Omental fat pad (tissue), 4 donors: ENCODE data around the gene SMC3. TPM values are rescaled to one million over a fixed set of nuclear protein-coding genes. Genes with fewer than 3 reads are reported as not detected.

Experiments
- ATAC-seq: fragments of 150-250 bp; one replicate; pipeline ENCODE4 v1.9.1; 2016; ENCODE audit warnings: mild to moderate bottlenecking, moderate library complexity; ENCODE audit not compliant: low FRiP score
- DNase-seq: peaks from one replicate; pipeline ENCODE4 v3.0.0-alpha.2; 2019; ENCODE audit warnings: low spot score
- total RNA-seq, 4 donors: library from RNA; depleted of rRNA; stranded (reverse); fragments of >200 nt; gene quantifications; one replicate each; pipeline ENCODE4 v1.1.0, GENCODE V29; 2016
- TF ChIP-seq, protein P1 (sequence below), 3 donors: fragments of 450-650 bp; IDR thresholded peaks; one replicate each; pipeline ENCODE4 v1.5.1; 2016 to 2017; ENCODE audit warnings: antibody characterized with exemption in 3 of 3, mild to moderate bottlenecking in 3 of 3, moderate library complexity in 2 of 3

The SMC3 gene
- total RNA-seq, 4 donors from 2014 or later: 19.6 to 32.0 (median 25.2) TPM

DNA sequence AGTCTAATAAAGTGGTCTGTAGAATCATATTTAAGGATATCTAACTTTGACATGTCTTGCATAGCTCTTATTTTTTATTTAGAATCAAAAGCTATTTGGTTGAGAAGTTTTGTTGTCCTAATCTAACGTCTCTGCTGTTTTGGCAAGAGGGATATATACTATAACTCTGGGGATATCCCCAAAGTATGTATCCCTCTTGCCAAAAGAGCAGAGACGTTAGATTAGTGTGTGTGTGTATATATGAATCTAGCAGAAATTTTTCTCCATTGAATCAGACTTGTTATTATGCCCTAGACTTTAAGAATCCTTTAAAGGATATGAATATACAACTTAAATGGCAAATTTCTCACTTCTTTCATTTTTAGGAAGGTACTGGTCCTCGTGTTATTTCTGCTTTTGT lies 9.6 kb downstream of the SMC3 start:
- DNase-seq (no peak), ATAC-seq (no peak)
- TF ChIP-seq, protein P1, sequence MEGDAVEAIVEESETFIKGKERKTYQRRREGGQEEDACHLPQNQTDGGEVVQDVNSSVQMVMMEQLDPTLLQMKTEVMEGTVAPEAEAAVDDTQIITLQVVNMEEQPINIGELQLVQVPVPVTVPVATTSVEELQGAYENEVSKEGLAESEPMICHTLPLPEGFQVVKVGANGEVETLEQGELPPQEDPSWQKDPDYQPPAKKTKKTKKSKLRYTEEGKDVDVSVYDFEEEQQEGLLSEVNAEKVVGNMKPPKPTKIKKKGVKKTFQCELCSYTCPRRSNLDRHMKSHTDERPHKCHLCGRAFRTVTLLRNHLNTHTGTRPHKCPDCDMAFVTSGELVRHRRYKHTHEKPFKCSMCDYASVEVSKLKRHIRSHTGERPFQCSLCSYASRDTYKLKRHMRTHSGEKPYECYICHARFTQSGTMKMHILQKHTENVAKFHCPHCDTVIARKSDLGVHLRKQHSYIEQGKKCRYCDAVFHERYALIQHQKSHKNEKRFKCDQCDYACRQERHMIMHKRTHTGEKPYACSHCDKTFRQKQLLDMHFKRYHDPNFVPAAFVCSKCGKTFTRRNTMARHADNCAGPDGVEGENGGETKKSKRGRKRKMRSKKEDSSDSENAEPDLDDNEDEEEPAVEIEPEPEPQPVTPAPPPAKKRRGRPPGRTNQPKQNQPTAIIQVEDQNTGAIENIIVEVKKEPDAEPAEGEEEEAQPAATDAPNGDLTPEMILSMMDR (IDR thresholded peaks at IDR 0.05): no peak

DNA sequence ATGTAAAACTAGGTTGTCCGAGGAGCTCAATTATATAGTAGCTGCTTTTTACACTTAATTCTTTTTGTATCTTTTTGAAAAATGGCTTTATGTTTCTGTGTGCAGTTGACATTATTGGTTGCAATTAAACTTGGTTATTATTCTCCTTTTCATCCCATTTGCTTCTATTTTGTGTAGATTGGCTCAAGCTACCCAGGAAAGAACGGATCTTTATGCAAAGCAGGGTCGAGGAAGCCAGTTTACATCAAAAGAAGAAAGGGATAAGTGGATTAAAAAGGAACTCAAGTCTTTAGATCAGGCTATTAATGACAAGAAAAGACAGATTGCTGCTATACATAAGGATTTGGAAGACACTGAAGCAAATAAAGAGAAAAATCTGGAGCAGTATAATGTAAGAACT lies 16.5 kb downstream of the SMC3 start:
- DNase-seq (no peak), ATAC-seq (no peak)
- TF ChIP-seq, protein P1 (IDR thresholded peaks at IDR 0.05): no peak

DNA sequence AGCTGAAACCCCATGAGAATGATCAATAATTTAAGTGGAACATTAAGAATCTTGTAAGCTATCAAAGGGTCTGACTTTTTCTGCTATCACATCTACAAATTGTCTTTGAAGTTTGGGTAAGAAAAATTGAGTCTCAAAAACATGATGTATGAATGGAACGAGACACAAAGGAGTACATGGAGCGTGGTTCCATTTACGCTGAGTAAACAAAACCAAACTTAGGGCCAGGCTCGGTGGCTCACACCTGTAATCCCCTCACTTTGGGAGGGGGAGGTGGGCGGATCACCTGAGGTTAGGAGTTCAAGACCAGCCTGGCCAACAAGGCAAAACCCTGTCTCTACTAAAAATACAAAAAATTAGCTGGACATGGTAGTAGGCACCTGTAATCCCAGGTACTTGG lies 24.3 kb downstream of the SMC3 start:
- DNase-seq: no peak
- ATAC-seq: no peak
- TF ChIP-seq, protein P1 (IDR thresholded peaks at IDR 0.05): no peak

DNA sequence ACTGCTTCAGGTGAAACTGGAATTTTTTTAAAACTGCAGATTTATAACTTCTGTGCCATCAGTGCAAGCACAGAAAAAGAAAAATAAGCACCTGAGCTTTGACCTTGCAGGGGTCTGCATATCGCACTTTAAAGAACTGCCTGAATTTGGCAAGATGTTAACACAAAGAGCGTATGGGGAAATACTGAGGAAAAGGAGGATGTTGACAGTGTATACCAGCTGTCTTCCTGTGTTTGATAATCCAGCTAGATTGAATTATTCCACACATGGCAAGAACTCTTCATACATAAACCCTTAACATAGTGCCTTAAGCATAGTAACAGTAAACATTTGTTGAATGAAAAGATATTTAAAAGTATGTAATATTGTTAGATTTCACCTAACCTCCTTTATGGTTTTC lies 30.0 kb downstream of the SMC3 start:
- TF ChIP-seq, protein P1 (IDR thresholded peaks at IDR 0.05): no peak
- no peak for ATAC-seq

DNA sequence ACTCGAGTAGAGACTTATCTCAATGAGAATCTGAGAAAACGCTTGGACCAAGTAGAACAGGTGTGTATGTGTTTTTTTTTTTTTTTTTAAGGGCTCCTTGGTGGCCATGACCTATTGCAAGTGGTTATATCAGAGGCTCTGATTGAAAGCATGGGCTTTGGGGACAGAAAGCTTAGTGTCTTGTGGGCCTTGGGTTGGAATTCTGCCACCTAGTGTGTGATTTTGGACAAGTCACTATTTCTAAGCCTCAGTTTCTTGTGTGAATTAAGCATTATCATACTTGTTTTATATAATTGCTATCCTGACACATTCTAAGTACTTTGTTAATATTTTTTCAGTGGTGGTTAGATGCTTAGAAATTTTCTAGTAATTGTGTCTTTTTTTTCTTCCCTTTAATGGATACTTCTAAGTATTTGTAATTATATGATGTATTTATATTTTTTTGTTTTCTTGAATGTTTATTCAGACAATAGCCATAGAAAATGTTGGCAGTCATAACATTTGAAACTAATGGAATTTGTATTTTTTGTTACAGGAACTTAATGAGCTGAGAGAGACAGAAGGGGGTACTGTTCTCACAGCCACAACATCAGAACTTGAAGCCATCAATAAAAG lies 33.1 kb downstream of the SMC3 start:
- DNase-seq (no peak), ATAC-seq (no peak)
- TF ChIP-seq, protein P1 (IDR thresholded peaks at IDR 0.05): no peak

More for the DNA sequence above, 30.0 kb downstream of the SMC3 start:
- no peak for DNase-seq

DNA sequence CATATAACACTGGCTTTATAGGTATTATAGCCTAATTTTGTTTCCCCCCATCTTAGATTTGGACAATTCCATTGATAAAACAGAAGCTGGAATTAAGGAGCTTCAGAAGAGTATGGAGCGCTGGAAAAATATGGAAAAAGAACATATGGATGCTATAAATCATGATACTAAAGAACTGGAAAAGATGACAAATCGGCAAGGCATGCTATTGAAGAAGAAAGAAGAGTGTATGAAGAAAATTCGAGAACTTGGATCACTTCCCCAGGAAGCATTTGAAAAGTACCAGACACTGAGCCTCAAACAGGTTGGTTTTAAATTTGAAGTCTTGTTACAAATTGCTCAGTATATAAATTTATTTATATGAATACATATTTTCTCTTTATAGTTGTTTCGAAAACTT lies 34.1 kb downstream of the SMC3 start:
- DNase-seq (no peak), ATAC-seq (no peak)
- TF ChIP-seq, protein P1 (IDR thresholded peaks at IDR 0.05): no peak

DNA sequence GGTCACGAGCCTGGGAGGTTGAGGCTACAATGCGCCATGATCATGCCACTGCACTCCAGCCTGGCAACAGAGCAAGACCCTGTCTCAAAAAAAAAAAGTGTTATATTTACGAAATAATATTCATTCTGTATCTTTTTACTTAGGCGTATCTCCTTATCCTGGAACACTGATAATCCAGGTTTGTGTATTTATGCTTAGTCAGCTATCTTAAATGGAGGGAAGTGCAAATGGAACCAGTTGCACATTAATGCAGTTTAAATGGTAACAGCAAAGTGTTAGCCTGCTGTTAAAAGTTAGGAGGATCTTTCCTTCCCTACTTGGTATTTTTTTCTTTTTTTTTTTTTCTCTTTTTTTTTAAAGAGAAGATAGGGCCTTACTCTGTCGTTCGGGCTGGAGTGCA lies 40.6 kb downstream of the SMC3 start:
- ATAC-seq (no peak), DNase-seq (no peak)
- TF ChIP-seq, protein P1 (IDR thresholded peaks at IDR 0.05): no peak
